GM12891 (cell line): ENCODE measurements around the gene BRD2.

Experiments
- PAX5 ChIP-seq: IDR thresholded peaks from 2 replicates; pipeline ENCODE4 v1.6.1; 2011; ENCODE audit warnings: low read length, moderate library complexity, mild to moderate bottlenecking; ENCODE audit not compliant: insufficient read depth, severe bottlenecking
- POLR2A ChIP-seq: IDR thresholded peaks from 2 replicates; pipeline ENCODE4 v1.6.1; 2011; ENCODE audit warnings: low read depth, low read length, control low read depth
- POLR2AphosphoS5 ChIP-seq: IDR thresholded peaks from 2 replicates; pipeline ENCODE4 v1.6.1; 2011; ENCODE audit warnings: low read depth, low read length, control low read depth
- SPI1 ChIP-seq: IDR thresholded peaks from 2 replicates; pipeline ENCODE4 v1.6.1; 2011; ENCODE audit warnings: low read depth, low read length, control low read depth
- TAF1 ChIP-seq: IDR thresholded peaks from 2 replicates; pipeline ENCODE4 v1.6.1; 2011; ENCODE audit warnings: low read depth, low read length, control low read depth

DNA sequence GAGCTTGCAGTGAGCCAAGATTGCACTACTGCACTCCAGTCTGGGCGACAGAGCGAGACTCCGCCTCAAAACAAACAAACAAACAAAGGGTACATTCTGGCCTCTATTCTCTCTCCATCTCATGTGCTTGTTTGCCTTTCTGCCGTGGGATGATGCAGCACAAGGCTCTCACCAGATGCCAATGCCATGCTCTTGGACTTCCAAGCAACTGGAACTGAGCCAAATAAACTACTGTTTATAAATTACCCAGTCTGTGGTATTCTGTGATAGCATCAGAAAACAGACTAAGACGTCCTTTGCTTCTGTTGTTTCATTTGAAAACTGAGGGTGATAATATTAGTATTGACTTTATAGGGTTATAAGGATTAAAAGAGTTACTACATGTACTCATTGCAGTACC, 3.6 kb upstream of the BRD2 start:
- TF ChIP-seq SPI1 (no peak), POLR2A (no peak), POLR2AphosphoS5 (no peak), TAF1 (no peak), PAX5 (no peak)
